Measurements from ENCODE around the gene ANXA4.

DNA sequence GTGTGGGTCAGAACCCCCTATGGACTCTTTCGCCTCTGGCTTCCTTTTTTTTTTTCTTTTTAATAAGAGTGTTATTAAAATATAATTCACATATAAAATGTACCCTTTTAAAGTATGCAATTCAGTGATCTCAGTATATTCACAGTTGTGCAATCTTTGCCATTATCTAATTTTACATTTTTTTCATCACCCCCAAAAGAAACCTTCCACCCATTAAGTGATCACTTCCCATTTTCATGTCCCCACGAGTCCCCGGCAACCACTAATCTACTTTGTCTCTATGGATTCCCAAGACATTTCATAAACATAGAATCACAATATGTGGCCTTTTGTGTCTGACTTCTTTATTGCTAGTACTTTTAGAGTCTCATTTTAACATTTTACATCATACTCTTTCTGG lies 38.7 kb upstream of the ANXA4 start:
- TF ChIP-seq ZNF70 (CRISPR knock-in tag; IDR thresholded peaks at IDR 0.05) = no peak
- no peak for TF ChIP-seq CSDC2 (CRISPR knock-in tag; IDR thresholded peaks at IDR 0.05)
- no peak for TF ChIP-seq ZFP30 (CRISPR knock-in tag; IDR thresholded peaks at IDR 0.05)
- TF ChIP-seq, protein P1, sequence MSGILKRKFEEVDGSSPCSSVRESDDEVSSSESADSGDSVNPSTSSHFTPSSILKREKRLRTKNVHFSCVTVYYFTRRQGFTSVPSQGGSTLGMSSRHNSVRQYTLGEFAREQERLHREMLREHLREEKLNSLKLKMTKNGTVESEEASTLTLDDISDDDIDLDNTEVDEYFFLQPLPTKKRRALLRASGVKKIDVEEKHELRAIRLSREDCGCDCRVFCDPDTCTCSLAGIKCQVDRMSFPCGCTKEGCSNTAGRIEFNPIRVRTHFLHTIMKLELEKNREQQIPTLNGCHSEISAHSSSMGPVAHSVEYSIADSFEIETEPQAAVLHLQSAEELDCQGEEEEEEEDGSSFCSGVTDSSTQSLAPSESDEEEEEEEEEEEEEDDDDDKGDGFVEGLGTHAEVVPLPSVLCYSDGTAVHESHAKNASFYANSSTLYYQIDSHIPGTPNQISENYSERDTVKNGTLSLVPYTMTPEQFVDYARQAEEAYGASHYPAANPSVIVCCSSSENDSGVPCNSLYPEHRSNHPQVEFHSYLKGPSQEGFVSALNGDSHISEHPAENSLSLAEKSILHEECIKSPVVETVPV (CRISPR knock-in tag; IDR thresholded peaks at IDR 0.05) = no peak
- TF ChIP-seq BACH2 (CRISPR knock-in tag; IDR thresholded peaks at IDR 0.05; ENCODE audit: borderline replicate concordance) = no peak
- TF ChIP-seq PPARA (CRISPR knock-in tag; IDR thresholded peaks at IDR 0.05; ENCODE audit: borderline replicate concordance) = no peak
- TF ChIP-seq ZFP3 (CRISPR knock-in tag; IDR thresholded peaks at IDR 0.05) = no peak
- no peak for TF ChIP-seq PATZ1 (CRISPR knock-in tag; IDR thresholded peaks at IDR 0.05; ENCODE audit: borderline replicate concordance)
- TF ChIP-seq, protein P2, sequence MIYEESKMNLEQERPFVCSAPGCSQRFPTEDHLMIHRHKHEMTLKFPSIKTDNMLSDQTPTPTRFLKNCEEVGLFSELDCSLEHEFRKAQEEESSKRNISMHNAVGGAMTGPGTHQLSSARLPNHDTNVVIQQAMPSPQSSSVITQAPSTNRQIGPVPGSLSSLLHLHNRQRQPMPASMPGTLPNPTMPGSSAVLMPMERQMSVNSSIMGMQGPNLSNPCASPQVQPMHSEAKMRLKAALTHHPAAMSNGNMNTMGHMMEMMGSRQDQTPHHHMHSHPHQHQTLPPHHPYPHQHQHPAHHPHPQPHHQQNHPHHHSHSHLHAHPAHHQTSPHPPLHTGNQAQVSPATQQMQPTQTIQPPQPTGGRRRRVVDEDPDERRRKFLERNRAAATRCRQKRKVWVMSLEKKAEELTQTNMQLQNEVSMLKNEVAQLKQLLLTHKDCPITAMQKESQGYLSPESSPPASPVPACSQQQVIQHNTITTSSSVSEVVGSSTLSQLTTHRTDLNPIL (CRISPR knock-in tag; IDR thresholded peaks at IDR 0.05; ENCODE audit: low read depth) = no peak
- TF ChIP-seq ARNTL (CRISPR knock-in tag; IDR thresholded peaks at IDR 0.05; ENCODE audit: borderline replicate concordance, low read depth) = no peak
